ES-I3 (cell line): ENCODE measurements around the gene GRK5.

Source experiments
- H3K36me3 ChIP-seq: 2 replicates; pipeline ENCODE4 v1.6.1; 2013; ENCODE audit warnings: mild to moderate bottlenecking, low read length, control low read depth, moderate library complexity; ENCODE audit not compliant: insufficient read depth
- H3K4me1 ChIP-seq: 2 replicates; pipeline ENCODE4 v1.6.1; 2013; ENCODE audit warnings: mild to moderate bottlenecking, control low read depth, low read length; ENCODE audit not compliant: insufficient read depth
- H3K9ac ChIP-seq: 2 replicates; pipeline ENCODE4 v1.6.1; 2013; ENCODE audit warnings: low read depth, mild to moderate bottlenecking, low read length, moderate library complexity
- H3K9me3 ChIP-seq: 2 replicates; pipeline ENCODE4 v1.6.1; 2013; ENCODE audit warnings: mild to moderate bottlenecking, low read length, moderate library complexity; ENCODE audit not compliant: control insufficient read depth, insufficient read depth

GRK5 gene

GRCh38 chr10:119394657-119395279 is 187.4 kb downstream of the GRK5 start:
- Histone ChIP-seq H3K9me3 (no peaks in the 10 kb centered on the region), H3K36me3 (no peaks in the 10 kb centered on the region), H3K4me1 (no peaks in the 10 kb centered on the region), H3K9ac (no peak overlapping the region)

DNA sequence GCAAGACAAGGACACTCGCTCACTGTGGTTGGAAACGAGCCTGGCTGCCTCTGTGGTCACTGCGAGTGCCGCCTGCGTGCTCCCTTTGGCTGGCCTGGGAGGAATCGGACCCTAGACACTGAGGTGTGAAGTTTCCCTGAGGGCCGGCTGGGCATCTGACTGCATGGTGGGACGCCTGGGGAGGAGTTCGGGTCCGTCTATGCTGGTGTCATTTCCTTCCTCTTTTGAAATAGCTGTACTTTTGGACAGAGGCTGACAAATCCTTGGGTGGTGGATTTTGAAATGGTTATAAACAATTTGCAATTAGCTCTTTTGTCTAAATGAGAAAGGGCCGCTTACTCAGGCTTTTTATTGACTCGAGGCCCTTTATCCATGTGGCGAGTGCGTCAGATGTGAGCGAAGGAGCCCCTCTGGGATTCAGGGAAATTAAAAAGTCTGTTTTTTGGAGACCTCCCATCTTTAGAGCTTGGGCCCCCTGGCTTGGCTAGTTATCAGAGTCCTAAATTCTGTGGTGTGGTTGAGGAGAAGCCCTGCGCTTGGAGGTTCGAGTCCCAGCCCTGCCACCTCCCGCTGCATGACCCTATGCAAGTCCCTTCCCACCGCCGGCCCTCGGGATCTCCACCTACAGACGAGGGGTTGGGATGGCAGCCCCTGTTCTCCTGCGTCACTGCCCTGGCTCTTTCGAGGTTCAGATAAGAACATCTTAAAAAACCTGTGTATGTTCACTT is 188.1 kb downstream of the GRK5 start:
- no peak overlapping the region for H3K9ac ChIP-seq

DNA sequence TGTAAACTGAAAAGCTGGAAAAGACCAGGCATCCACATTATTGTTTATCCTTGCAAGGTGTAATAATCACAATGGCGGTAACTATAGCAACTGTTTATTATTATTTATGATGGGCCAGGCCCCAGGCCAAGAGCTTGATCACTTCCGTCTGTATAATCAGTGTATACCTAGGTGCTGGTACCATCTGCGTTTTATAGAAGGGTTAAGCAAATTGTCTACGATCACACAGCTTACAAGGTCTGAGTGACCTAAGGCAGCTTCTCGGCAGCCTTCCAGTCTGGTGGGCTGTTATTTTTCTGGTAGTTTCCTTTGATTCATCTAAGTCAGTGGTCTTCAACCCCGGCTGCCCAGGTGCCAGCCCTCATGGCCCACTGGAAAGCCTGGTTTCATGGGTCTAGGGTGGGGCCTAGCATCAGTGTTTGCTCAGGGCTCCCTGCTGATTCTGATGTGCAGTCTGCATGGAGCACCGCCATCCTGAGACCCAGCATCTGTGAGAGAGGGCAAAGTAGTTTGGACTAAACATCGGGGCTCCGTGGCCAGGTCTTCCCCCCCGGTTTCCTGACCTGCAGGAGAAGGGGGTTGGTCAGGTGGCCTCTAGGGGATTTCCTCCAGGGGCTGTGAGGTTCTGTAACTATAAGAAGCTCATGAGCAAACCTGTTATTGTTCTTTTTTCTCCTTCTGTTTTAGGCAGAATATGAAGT is 188.8 kb downstream of the GRK5 start:
- H3K9ac ChIP-seq, result no peak overlapping the region
- no peaks in the 10 kb centered on the region for H3K4me1 ChIP-seq
- no peaks in the 10 kb centered on the region for H3K9me3 ChIP-seq
- H3K36me3 ChIP-seq, result no peaks in the 10 kb centered on the region

More for the DNA sequence above, 188.1 kb downstream of the GRK5 start:
- Histone ChIP-seq H3K36me3 (no peaks in the 10 kb centered on the region), H3K4me1 (no peaks in the 10 kb centered on the region), H3K9me3 (no peaks in the 10 kb centered on the region)

GRCh38 chr10:119396709-119397071 is 189.3 kb downstream of the GRK5 start:
- Histone ChIP-seq H3K36me3 (no peaks in the 10 kb centered on the region), H3K9me3 (no peaks in the 10 kb centered on the region), H3K4me1 (no peaks in the 10 kb centered on the region), H3K9ac (no peak overlapping the region)

DNA sequence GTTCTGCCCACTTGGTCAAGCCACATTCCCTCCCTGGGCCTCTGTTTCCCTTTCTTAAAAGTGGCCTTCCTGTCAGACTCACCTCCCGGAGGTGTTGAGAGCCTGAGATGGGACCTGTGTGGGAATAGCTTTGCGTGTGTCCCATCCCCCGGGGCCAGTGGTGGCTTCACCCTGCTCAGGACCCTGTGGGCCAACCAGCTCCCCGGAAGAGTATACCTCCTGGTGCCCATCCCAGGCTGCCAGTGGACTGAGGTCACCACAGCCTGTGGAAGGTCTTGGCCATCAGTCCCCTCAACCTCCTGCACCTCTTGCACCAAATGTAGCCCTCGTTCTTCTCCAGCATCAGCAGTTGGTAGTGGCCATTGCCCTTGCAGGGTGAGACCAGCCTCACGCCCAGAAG is 190.0 kb downstream of the GRK5 start:
- Histone ChIP-seq H3K4me1 (no peaks in the 10 kb centered on the region; the same call in 1 of the 2 replicates), H3K9ac (no peak overlapping the region), H3K36me3 (no peaks in the 10 kb centered on the region), H3K9me3 (no peaks in the 10 kb centered on the region)

DNA sequence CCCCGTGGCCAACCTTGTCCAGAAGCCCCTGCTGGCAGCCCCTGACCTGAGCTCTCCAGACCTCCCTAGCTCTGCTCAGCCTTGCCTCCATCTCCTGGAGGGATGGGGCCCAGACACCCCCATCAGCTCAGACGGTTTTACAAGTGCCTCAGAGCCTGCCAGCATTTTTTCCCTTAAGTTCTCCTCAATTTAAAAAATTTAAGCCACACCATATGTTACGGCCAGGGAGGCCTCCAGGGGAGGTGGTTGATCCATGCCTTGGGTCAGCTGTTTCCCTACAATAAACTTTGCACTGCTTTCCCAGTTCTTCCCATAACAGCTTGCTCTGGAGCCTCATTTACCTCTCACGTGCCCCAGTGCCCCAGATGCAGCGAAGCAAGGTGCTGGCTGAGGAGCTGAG is 191.6 kb downstream of the GRK5 start:
- Histone ChIP-seq H3K9me3 (no peaks in the 10 kb centered on the region), H3K4me1 (no peaks in the 10 kb centered on the region; the same call in 1 of the 2 replicates), H3K9ac (no peak overlapping the region), H3K36me3 (no peaks in the 10 kb centered on the region)

GRCh38 chr10:119399466-119399865 is 192.1 kb downstream of the GRK5 start:
- no peaks in the 10 kb centered on the region for H3K36me3 ChIP-seq
- no peaks in the 10 kb centered on the region; the same call in 1 of the 2 replicates for H3K4me1 ChIP-seq
- H3K9ac ChIP-seq, result no peak overlapping the region
- H3K9me3 ChIP-seq, result no peaks in the 10 kb centered on the region

- Histone ChIP-seq H3K36me3 (no peaks in the 10 kb centered on the region), H3K9ac (no peak overlapping the region), H3K4me1 (peaks cover 6% of the 10 kb centered on the region; the same call in 1 of the 2 replicates), H3K9me3 (no peaks in the 10 kb centered on the region)
These were observed 194.5 kb downstream of the GRK5 start for GRCh38 chr10:119401671-119402395.

- Histone ChIP-seq H3K9ac (no peak overlapping the region), H3K4me1 (peaks cover 6% of the 10 kb centered on the region; the same call in 1 of the 2 replicates), H3K9me3 (no peaks in the 10 kb centered on the region), H3K36me3 (no peaks in the 10 kb centered on the region)
These were observed 196.6 kb downstream of the GRK5 start for GRCh38 chr10:119403921-119404320.

GRCh38 chr10:119404719-119405519 is 197.5 kb downstream of the GRK5 start:
- no peaks in the 10 kb centered on the region for H3K9me3 ChIP-seq
- H3K36me3 ChIP-seq, result no peaks in the 10 kb centered on the region
- peaks cover 6% of the 10 kb centered on the region; the same call in 1 of the 2 replicates for H3K4me1 ChIP-seq
- no peak overlapping the region; the same call in 1 of the 2 replicates for H3K9ac ChIP-seq

DNA sequence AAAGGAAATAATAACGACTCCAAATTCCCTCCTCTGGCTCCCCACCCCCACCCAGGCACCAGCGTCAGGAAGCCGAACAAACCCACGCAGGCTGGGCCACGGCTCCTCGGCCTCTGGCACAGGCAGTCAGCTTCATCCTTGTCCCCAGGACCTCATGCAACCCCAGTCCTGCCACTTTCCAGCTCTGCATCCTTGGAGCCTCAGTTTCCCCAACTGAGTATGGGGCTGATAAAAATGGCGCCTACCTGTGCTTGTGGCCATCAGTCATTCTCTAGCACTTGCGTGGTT is 198.1 kb downstream of the GRK5 start:
- no peaks in the 10 kb centered on the region for H3K9me3 ChIP-seq
- H3K9ac ChIP-seq, result no peak overlapping the region
- H3K36me3 ChIP-seq, result no peaks in the 10 kb centered on the region
- H3K4me1 ChIP-seq, result peaks cover 6% of the 10 kb centered on the region; the same call in 1 of the 2 replicates

- H3K9me3 ChIP-seq, result no peaks in the 10 kb centered on the region
- H3K36me3 ChIP-seq, result no peaks in the 10 kb centered on the region
- H3K4me1 ChIP-seq, result peaks cover 6% of the 10 kb centered on the region; the same call in 1 of the 2 replicates
- no peak overlapping the region for H3K9ac ChIP-seq
These were observed 198.8 kb downstream of the GRK5 start for GRCh38 chr10:119406137-119406536.

GRCh38 chr10:119406601-119407253 is 199.4 kb downstream of the GRK5 start:
- no peaks in the 10 kb centered on the region for H3K9me3 ChIP-seq
- peaks cover 6% of the 10 kb centered on the region; the same call in 1 of the 2 replicates for H3K4me1 ChIP-seq
- H3K36me3 ChIP-seq, result no peaks in the 10 kb centered on the region
- no peak overlapping the region for H3K9ac ChIP-seq
